ENCODE data around the gene RNF148.

RNF148 gene

DNA sequence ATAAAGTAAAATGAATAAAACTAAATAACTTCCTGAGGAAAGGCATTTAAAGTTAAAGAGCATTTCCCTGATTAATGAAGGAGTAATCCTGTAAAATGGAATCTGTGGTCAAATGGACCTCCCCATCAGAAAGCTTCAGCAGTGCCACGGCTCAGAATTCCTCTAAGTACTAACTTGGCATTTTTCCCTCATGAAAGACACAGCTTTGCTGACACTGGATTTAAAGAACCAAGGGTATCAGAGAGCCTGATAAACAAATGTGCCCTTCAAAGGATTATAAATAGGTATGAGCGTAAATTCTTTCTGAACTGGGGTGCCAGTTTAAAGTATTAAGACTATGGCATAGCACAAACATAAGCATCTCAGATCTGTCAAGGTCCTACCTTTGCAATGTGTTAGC, 24.2 kb upstream of the RNF148 start:
- no peak overlapping the region for H3K4me2 ChIP-seq (ENCODE audit: low read length)
- H3F3A ChIP-seq (ENCODE audit: insufficient read depth, low read length), result no peaks in the 10 kb centered on the region

DNA sequence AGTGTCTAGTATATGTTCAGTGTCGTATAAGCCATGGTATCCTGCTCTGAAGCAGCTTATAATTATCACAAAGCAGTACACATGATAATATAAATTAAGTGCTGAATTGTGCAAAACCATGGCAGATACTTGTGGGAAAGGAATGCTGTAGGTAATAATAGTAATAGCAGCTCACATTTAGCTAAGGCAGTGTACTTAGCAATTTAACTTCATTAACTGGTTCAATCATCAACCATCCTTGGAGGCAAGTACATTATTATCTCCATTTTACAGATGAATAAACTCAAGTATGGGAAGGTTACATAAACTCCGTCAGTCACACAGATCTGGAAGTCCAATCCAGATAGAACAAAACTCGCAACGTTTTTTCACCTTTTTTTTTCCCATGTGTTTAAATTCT, 21.6 kb upstream of the RNF148 start:
- Histone ChIP-seq H3K36me3 (ENCODE audit: insufficient read depth, low read length) (no peaks in the 10 kb centered on the region), H3K4me2 (ENCODE audit: low read length) (no peak overlapping the region), H3K79me2 (ENCODE audit: insufficient read depth, low read length) (no peaks in the 10 kb centered on the region), H3K4me3 (ENCODE audit: low read depth, low read length, poor library complexity, severe bottlenecking) (no peak overlapping the region), H3K9ac (ENCODE audit: low read length) (no peak overlapping the region), H4K20me1 (ENCODE audit: insufficient read depth, low read length) (no peaks in the 10 kb centered on the region), H3K4me1 (ENCODE audit: insufficient read depth, low read length, severe bottlenecking) (no peaks in the 10 kb centered on the region), H3K27ac (ENCODE audit: low read depth, low read length, poor library complexity, severe bottlenecking) (no peak overlapping the region), H3F3A (ENCODE audit: insufficient read depth, low read length) (no peaks in the 10 kb centered on the region), H2AFZ (ENCODE audit: low read length) (no peak overlapping the region), H3K27me3 (ENCODE audit: insufficient read depth, low read length) (no peaks in the 10 kb centered on the region), H3K9me2 (ENCODE audit: low read depth, low read length) (no peaks in the 10 kb centered on the region), H3K9me3 (ENCODE audit: low read length) (no peaks in the 10 kb centered on the region)
- TF ChIP-seq EZH2 (IDR thresholded peaks at IDR 0.05; ENCODE audit: borderline replicate concordance, low read length), result no peak
- TF ChIP-seq, protein P1, sequence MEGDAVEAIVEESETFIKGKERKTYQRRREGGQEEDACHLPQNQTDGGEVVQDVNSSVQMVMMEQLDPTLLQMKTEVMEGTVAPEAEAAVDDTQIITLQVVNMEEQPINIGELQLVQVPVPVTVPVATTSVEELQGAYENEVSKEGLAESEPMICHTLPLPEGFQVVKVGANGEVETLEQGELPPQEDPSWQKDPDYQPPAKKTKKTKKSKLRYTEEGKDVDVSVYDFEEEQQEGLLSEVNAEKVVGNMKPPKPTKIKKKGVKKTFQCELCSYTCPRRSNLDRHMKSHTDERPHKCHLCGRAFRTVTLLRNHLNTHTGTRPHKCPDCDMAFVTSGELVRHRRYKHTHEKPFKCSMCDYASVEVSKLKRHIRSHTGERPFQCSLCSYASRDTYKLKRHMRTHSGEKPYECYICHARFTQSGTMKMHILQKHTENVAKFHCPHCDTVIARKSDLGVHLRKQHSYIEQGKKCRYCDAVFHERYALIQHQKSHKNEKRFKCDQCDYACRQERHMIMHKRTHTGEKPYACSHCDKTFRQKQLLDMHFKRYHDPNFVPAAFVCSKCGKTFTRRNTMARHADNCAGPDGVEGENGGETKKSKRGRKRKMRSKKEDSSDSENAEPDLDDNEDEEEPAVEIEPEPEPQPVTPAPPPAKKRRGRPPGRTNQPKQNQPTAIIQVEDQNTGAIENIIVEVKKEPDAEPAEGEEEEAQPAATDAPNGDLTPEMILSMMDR (IDR thresholded peaks at IDR 0.05; ENCODE audit: low read length), result no peak

More for the DNA sequence above, 24.2 kb upstream of the RNF148 start:
- Histone ChIP-seq H2AFZ (ENCODE audit: low read length) (no peak overlapping the region), H3K27me3 (ENCODE audit: insufficient read depth, low read length) (no peaks in the 10 kb centered on the region), H3K9me2 (ENCODE audit: low read depth, low read length) (no peaks in the 10 kb centered on the region; the same call in 1 of the 2 replicates), H4K20me1 (ENCODE audit: insufficient read depth, low read length) (no peaks in the 10 kb centered on the region), H3K27ac (ENCODE audit: low read depth, low read length, poor library complexity, severe bottlenecking) (no peak overlapping the region), H3K4me3 (ENCODE audit: low read depth, low read length, poor library complexity, severe bottlenecking) (no peak overlapping the region), H3K79me2 (ENCODE audit: insufficient read depth, low read length) (no peaks in the 10 kb centered on the region), H3K9me3 (ENCODE audit: low read length) (no peaks in the 10 kb centered on the region), H3K4me1 (ENCODE audit: insufficient read depth, low read length, severe bottlenecking) (no peaks in the 10 kb centered on the region), H3K9ac (ENCODE audit: low read length) (no peak overlapping the region), H3K36me3 (ENCODE audit: insufficient read depth, low read length) (no peaks in the 10 kb centered on the region)
- TF ChIP-seq EZH2 (IDR thresholded peaks at IDR 0.05; ENCODE audit: borderline replicate concordance, low read length), result no peak
- TF ChIP-seq, protein P1 (IDR thresholded peaks at IDR 0.05; ENCODE audit: low read length), result no peak

DNA sequence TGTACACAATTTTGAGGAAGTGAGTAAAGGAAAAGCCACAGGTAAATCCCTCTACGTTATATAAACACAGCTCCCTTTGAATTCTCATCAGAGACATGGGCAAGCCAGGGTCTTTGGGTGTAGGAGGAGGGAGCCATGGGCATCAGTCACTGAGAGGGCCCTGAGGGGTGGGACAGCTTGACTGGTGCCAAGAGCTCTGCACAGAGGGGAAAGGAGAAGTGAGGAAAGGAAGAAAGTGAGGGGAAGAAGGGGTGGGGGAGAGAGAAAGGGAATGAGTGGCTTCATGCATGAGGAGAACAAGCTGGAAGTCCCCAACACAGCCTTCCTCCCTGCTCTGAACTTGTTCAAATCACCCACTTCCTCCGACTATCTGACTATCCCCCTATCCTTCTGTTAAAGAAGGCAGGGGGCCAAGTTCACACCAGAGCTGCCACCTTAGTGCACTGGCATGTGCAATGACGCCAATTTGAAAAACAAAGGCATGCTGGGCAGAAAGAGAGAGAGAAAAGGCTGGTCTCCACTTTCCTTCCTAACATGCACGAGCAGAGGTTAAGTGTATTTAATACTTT, 16.4 kb upstream of the RNF148 start:
- Histone ChIP-seq H4K20me1 (ENCODE audit: insufficient read depth, low read length) (no peaks in the 10 kb centered on the region), H3K9me3 (ENCODE audit: low read length) (no peaks in the 10 kb centered on the region), H3F3A (ENCODE audit: insufficient read depth, low read length) (no peaks in the 10 kb centered on the region), H3K4me3 (ENCODE audit: low read depth, low read length, poor library complexity, severe bottlenecking) (no peak overlapping the region), H3K27ac (ENCODE audit: low read depth, low read length, poor library complexity, severe bottlenecking) (no peak overlapping the region), H3K79me2 (ENCODE audit: insufficient read depth, low read length) (no peaks in the 10 kb centered on the region), H3K36me3 (ENCODE audit: insufficient read depth, low read length) (no peaks in the 10 kb centered on the region), H3K9ac (ENCODE audit: low read length) (no peak overlapping the region), H3K4me1 (ENCODE audit: insufficient read depth, low read length, severe bottlenecking) (no peaks in the 10 kb centered on the region), H3K4me2 (ENCODE audit: low read length) (no peak overlapping the region), H3K27me3 (ENCODE audit: insufficient read depth, low read length) (no peaks in the 10 kb centered on the region), H3K9me2 (ENCODE audit: low read depth, low read length) (no peaks in the 10 kb centered on the region), H2AFZ (ENCODE audit: low read length) (no peak overlapping the region)
- TF ChIP-seq, protein P1 (IDR thresholded peaks at IDR 0.05; ENCODE audit: low read length), result no peak
